ENCODE results near the gene ZFPM1. TPM values are rescaled to one million over a fixed set of nuclear protein-coding genes. Genes with fewer than 3 reads are reported as not detected.

The ZFPM1 gene
- total RNA-seq, 3 donors from 2014 or later (not counting 1 experiment from before 2014, with no cell fraction given), result 56.3 to 71.0 (median 64.6) TPM

DNA sequence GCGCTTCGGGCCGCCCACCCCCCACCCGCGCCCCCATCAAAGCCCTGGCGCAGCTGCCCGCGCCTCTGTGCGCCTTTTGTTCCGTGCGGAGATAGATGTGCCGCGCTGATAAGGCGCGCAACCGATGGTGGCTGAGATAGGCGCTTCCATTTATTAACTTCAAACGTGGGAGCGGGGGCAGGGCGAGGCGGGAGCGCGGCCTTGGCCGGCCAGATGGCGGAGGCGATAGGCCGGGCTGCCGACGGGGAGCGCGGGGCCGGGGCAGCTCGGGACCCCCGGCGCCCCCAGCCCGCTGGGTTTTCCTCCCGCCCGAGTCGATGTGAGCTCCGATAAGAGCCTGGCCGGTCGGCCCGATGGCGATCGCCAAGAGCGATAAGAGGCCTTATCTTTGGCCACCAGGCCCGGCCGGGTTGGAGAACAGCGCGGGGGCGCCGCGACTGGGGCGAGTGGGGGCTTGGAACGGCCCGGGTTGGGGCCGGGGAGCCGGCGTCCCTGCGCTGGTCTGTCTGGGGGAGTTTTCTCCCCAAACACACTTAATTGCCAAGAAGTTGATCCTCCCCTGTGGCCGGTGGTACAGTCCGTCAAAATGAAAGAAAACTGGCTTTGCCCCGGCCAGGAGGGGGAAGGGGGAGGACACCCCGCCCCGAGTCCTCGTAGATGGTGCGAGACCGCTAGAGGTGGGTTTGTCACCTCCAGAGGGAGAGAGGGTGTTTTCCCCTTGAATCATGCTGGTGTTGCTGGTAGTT is 2.7 kb downstream of the ZFPM1 start:
- peak; percentile 84 to 91 for DNase-seq
- Mint-ChIP-seq H3K9me3 (no peaks in the 10 kb centered on the region), H3K36me3 (no peaks in the 10 kb centered on the region), H3K27me3 (ENCODE audit: low read depth in 2 of 2) (no peaks in the 10 kb centered on the region), H3K4me1 (peaks cover 37 to 69% of the 10 kb centered on the region in 2 donors), H3K27ac (peak overlapping the region; percentile 100), H3K4me3 (peak overlapping the region; percentile 96)
- Histone ChIP-seq H3K4me1 (ENCODE audit: control insufficient read depth, insufficient read depth, low read length) (peaks cover 73% of the 10 kb centered on the region), H3K9me3 (ENCODE audit: control insufficient read depth, insufficient read depth, low read length) (no peaks in the 10 kb centered on the region), H3K4me3 (ENCODE audit: low read length) (peak overlapping the region; percentile 61), H3K36me3 (ENCODE audit: control insufficient read depth, insufficient read depth, low read length) (peaks cover 9% of the 10 kb centered on the region), H3K27me3 (ENCODE audit: control insufficient read depth, insufficient read depth, low read length) (no peaks in the 10 kb centered on the region), H3K27ac (ENCODE audit: low read length) (peak overlapping the region; percentile 91)
- intact Hi-C loops (cut with micrococcal nuclease), result loop anchor here (1.0 to 10.0 kb wide), 5 partner anchors 15 to 329 kb away; partner anchors contain the start of genes IL17C and PIEZO1
- WGBS (ENCODE audit: insufficient coverage), result under 1% methylated on average over 64 of the region's 68 CpGs
- TF ChIP-seq, protein P1, sequence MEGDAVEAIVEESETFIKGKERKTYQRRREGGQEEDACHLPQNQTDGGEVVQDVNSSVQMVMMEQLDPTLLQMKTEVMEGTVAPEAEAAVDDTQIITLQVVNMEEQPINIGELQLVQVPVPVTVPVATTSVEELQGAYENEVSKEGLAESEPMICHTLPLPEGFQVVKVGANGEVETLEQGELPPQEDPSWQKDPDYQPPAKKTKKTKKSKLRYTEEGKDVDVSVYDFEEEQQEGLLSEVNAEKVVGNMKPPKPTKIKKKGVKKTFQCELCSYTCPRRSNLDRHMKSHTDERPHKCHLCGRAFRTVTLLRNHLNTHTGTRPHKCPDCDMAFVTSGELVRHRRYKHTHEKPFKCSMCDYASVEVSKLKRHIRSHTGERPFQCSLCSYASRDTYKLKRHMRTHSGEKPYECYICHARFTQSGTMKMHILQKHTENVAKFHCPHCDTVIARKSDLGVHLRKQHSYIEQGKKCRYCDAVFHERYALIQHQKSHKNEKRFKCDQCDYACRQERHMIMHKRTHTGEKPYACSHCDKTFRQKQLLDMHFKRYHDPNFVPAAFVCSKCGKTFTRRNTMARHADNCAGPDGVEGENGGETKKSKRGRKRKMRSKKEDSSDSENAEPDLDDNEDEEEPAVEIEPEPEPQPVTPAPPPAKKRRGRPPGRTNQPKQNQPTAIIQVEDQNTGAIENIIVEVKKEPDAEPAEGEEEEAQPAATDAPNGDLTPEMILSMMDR (IDR thresholded peaks at IDR 0.05), result no peak
- peak; percentile 42 to 58 (median 56) for ATAC-seq

DNA sequence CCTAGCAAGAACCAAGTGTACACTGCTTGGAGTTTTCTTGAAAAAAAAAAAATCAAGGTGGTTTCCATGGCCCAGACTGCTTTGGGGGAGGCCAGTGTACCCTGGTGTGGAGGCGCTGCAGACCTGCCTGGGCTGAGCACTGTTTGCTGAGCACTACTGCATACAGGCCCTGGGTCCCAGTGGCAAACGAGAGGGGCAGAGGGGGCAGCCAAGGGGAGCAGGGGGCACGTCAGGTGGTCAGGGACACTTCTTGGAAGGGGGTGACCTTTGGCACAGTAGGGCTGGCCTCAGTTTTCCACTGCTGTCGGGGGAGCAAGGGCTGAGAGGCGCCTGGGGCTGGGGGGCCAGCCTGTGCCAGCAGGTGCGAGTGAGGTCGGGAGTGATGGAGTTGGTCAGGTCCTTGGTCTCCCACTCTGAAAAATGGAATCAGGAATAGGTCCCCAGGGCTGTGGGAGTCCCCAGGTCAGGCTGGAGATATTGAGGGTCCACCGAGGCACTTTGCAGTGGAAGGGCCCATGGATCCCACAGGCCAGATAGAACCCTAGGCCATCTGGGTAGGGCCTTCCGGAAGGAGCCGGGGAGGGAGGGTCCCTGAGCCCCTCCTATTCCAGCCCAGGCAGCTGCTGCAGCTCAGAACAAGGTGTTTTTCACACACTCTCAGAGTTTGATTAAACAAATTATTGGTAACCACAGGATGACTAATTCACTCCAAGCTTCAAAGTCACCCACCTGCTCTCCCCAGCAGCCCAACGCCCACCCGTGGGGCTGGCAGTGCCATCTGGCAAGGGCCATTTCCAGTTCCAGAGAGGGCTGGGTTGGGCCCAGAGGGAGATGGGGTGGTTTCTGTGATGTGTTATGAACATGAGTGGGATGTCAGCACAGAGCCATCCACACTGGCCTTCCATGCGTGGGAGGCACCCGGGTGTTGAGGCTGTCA is 3.5 kb downstream of the ZFPM1 start:
- Mint-ChIP-seq H3K27ac (peak overlapping the region; percentile 100), H3K27me3 (ENCODE audit: low read depth in 2 of 2) (no peaks in the 10 kb centered on the region), H3K9me3 (no peaks in the 10 kb centered on the region), H3K36me3 (no peaks in the 10 kb centered on the region), H3K4me1 (peaks cover 40 to 72% of the 10 kb centered on the region in 2 donors), H3K4me3 (peak overlapping the region; percentile 96)
- TF ChIP-seq, protein P1 (IDR thresholded peaks at IDR 0.05), result no peak
- ATAC-seq (peak in 1 of 3 donors; percentile 7), DNase-seq (peak; percentile 63 to 64)
- H3K9me3 ChIP-seq (ENCODE audit: control insufficient read depth, insufficient read depth, low read length), result no peaks in the 10 kb centered on the region
- peak overlapping the region; percentile 61 for H3K4me3 ChIP-seq (ENCODE audit: low read length)
- peaks cover 9% of the 10 kb centered on the region for H3K36me3 ChIP-seq (ENCODE audit: control insufficient read depth, insufficient read depth, low read length)
- H3K27ac ChIP-seq (ENCODE audit: low read length), result peak overlapping the region; percentile 91
- 38% methylated on average over 14 of the region's 14 CpGs for WGBS (ENCODE audit: insufficient coverage)
- H3K27me3 ChIP-seq (ENCODE audit: control insufficient read depth, insufficient read depth, low read length), result no peaks in the 10 kb centered on the region
- intact Hi-C loops (cut with micrococcal nuclease), result loop anchor here (1.0 to 10.0 kb wide), 5 partner anchors 14 to 328 kb away; partner anchors contain the start of genes IL17C and PIEZO1
- H3K4me1 ChIP-seq (ENCODE audit: control insufficient read depth, insufficient read depth, low read length), result peaks cover 77% of the 10 kb centered on the region

DNA sequence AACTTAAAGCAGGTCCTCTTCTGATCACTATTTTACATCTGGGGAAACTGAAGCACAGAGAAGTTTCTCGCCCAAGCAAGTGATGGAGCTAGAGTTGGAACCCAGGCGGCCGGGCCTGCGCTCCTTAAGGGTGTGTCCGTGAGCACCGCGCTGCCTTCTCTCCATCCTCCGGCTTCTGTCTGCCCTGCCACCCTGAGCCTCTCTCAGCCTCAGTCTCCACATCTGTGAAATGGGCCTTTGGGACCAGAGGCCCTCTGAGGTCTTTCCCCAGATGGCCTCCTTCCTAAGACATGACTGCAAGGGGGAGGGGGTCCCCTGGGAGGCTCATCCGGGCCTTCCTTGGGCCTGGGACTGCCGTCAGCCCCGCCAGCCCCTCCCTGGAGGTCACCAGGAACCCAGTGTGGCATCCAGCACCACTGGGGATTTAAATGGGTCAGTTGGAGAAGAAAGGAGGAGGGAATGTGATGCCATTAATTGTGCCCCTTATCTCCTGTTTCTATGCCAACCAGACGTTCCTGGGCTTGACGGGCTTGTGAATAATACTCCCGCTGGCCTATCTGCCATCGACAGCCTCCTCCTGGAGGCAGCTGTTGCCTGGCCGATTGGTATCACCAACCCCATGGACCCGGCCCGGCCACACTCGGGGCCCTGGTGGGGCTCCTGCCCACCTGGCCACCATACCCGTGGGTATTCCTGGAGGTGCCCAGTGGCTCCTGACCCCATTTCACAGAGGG is 5.1 kb downstream of the ZFPM1 start:
- no peaks in the 10 kb centered on the region for H3K27me3 ChIP-seq (ENCODE audit: control insufficient read depth, insufficient read depth, low read length)
- ATAC-seq (no peak), DNase-seq (no peak)
- peaks cover 83% of the 10 kb centered on the region for H3K4me1 ChIP-seq (ENCODE audit: control insufficient read depth, insufficient read depth, low read length)
- WGBS (ENCODE audit: insufficient coverage), result 92% methylated on average over 20 of the region's 20 CpGs
- TF ChIP-seq, protein P1 (IDR thresholded peaks at IDR 0.05), result no peak
- peak overlapping the region; percentile 91 for H3K27ac ChIP-seq (ENCODE audit: low read length)
- Mint-ChIP-seq H3K36me3 (no peaks in the 10 kb centered on the region), H3K4me1 (peaks cover 46 to 76% of the 10 kb centered on the region in 2 donors), H3K27me3 (ENCODE audit: low read depth in 2 of 2) (no peaks in the 10 kb centered on the region), H3K9me3 (no peaks in the 10 kb centered on the region), H3K27ac (peak overlapping the region; percentile 100), H3K4me3 (peak overlapping the region; percentile 81)
- no peaks in the 10 kb centered on the region for H3K9me3 ChIP-seq (ENCODE audit: control insufficient read depth, insufficient read depth, low read length)
- intact Hi-C loops (cut with micrococcal nuclease), result loop anchor here (5.0 to 10.0 kb wide), 3 partner anchors 179 to 327 kb away; partner anchors contain the start of genes IL17C and PIEZO1
- H3K4me3 ChIP-seq (ENCODE audit: low read length), result no peak overlapping the region
- peaks cover 9% of the 10 kb centered on the region for H3K36me3 ChIP-seq (ENCODE audit: control insufficient read depth, insufficient read depth, low read length)

All from natural killer cell (primary cell).